Forelimb muscle (tissue), 1 donor: ENCODE measurements around the gene FHIP1A. TPM values are rescaled to one million over a fixed set of nuclear protein-coding genes. Genes with fewer than 3 reads are reported as not detected.
"Not testable (repeated sequence)": the region's sequence is repeated elsewhere in the genome, so short reads cannot be mapped to it uniquely, and the experiment has no call there.

Experiments
- DNase-seq: peaks from one replicate; pipeline ENCODE4 v3.0.0-alpha.2; 2013; ENCODE audit warnings: low read depth
- polyA plus RNA-seq: library from polyadenylated mRNA; unstranded; fragments of 120-200 nt; gene quantifications from one replicate; pipeline ENCODE4 v1.2.1, GENCODE V29; 2013; ENCODE audit not compliant: insufficient read length

The FHIP1A gene
- polyA plus RNA-seq = 9.3 TPM

DNA sequence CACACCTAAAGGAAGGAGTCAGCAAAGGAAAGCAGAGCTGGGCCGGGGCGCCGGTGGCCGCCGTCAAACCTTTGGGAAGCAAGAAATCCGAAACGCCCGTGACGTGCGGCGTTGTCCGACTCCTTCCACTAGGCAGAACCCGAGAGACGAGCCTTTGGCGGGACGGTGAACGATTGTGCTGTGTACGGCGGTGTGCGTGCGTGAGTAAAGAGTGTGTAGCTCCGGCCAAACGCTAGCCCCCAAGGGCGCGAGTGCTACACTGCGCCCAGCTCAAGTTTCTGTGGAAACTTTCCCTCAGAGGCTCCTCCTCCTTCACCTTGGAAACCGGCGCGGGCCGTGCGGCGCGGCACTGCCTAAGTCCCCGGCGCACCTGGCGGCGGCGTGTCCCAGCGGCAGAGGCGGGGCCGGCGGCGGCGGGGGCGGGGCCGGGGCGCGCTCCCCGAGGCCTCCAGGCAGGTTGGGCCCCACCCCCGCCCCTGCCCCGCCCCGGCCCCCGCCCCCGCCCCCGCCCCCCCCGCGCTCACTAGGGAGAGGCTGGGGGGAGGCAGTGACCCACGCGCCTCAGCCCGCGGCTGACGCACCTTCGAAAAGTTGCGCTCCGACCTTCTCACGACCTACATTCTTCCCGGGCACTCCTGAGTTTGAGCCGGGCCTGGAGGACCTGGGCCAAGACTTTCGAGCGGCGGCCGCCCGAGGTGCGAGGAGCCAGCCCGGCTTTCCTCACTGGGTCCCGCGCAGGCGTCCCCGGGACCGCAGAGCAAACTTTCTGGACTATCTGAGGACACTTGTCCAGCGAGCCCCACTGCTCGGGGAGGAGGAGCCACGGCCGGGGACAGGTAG, at the start of gene FHIP1A:
Gene FHIP1A (plus strand): TSS at position 547 of the 840 bp plus-strand sequence. CDS start 157,084 bp downstream, outside the sequence.
- peak; percentile 46 for DNase-seq

GRCh38 chr4:151359576-151359975, 49.4 kb upstream of the FHIP1A start:
- no peak for DNase-seq

- no peak for DNase-seq
These were observed 47.9 kb upstream of the FHIP1A start for GRCh38 chr4:151361126-151361525.

- DNase-seq = no peak
These were observed 47.0 kb upstream of the FHIP1A start for GRCh38 chr4:151361966-151362365.

- peak; percentile 34 for DNase-seq
These were observed 46.4 kb upstream of the FHIP1A start for GRCh38 chr4:151362404-151363164.

DNA sequence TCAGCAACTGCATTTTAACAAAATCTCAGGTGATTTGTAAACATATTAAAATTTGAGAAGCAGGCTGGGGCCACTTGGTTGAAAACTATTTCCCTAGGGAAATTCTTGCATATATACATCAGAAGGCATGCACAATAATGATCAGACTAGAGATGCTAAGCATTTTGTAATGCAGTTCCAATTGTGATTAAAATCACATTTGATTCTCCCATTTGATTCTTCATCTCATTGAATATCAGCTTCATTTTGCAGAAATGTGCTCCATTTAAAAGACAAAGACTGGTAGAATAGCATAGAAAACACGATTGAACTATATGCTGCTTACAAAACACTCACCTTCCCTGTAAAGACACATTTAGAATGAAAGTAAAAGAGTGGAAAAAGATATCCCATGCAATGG, 32.4 kb upstream of the FHIP1A start:
- no peak for DNase-seq

DNA sequence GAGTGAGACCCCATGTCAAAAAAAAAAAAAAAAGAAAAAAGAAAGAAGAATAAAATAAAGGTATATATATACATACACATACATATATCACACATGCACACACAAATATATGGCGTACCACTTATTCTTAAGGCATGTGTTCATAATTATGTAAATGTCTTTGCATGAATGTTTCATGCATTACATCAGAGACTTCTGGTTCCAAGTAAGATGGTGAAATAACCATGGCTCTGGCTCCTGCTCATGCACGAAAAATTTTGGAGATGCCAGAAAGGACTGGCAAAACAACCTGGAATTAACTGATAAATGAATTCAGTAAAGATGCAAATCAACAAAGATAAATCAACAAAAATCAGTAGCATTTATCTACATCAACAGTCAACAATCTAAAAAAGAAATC, 19.7 kb upstream of the FHIP1A start:
- DNase-seq = no peak

DNA sequence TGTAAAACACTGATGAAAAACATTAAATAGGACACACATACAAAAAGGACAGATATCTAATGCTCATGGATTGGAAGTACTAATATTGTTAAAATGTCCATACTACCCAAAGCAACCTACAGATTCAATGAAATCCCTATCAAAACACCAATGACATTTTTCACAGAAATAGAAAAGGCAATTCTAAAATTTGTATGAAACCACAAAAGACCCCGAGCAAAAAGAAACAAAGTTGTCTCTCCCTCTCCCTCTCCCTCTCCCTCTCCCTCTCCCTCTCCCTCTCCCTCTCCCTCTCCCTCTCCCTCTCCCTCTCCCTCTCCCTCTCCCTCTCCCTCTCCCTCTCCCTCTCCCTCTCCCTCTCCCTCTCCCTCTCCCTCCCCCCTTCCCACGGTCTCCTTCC, 19.2 kb upstream of the FHIP1A start:
- not testable (repeated sequence) for DNase-seq

- no peak for DNase-seq
These were observed 13.1 kb upstream of the FHIP1A start for GRCh38 chr4:151395873-151396272.

DNA sequence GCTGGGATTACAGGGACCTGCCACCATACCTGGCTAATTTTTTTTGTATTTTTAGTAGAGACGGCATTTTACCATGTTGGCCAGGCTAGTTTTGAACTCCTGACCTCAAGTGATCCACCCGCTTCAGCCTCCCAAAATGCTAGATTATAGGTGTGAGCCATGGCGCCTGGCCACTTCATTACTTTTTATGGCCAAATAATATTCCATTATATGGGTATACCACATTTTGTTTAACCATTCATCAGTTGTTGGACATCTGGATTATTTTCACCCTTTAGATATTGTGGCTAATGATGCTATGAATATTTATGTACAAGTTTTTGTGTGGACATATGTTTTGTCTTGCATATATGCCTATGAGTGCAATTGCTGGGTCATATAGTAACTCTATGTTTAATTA, 8.6 kb upstream of the FHIP1A start:
- DNase-seq = no peak

- DNase-seq = no peak
These were observed 7.2 kb upstream of the FHIP1A start for GRCh38 chr4:151401739-151402138.

DNA sequence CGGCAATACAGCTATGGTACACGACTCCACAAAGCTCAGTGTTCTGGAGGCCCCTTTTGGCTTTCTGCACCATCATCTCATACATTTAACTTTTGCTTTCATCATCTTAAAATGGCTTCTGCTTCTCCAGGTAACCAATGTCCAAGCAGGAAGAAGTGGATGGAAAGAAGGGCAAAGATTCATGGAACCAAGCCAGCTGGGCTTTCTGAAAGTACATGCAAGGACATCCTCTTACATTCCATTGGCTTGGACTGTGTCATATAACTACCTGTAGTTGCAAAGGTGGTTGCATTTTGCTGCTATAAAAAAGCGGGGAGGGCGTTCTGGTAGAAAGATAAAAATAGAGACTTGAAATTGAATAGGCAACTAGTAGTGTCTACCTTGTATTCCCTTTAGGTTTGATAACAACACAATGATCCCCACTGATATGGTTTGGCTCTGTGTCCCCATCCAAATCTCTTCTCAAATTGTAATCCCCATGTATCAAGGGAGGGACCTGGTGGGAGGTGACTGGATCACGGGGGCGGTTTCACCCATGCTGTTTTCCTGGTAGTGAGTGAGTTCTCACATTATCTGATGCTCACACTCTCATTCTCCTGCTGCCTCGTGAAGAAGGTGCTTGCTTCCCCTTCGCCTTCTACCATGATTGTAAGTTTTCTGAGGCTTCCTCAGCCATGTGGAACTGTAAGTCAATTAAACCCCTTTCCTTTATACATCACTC, 6.7 kb upstream of the FHIP1A start:
- DNase-seq = no peak

GRCh38 chr4:151403656-151404055, 5.3 kb upstream of the FHIP1A start:
- DNase-seq = no peak

DNA sequence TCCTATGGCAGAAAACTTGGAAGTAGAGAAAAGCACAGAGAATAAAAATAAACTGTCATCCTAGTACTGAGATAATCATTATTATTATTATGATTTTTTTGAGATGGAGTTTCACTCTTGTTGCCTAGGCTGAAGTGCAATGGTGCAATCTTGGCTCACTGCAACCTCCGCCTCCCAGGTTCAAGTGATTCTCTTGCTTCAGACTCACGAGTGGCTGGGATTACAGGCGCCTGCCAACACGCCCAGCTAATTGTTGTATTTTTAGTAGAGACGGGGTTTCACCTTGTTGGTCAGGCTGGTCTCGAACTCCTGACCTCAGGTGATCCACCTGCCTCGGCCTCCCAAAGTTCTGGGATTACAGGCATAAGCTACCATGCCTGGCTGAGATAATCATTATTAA, 4.2 kb upstream of the FHIP1A start:
- DNase-seq = not testable (repeated sequence)

DNA sequence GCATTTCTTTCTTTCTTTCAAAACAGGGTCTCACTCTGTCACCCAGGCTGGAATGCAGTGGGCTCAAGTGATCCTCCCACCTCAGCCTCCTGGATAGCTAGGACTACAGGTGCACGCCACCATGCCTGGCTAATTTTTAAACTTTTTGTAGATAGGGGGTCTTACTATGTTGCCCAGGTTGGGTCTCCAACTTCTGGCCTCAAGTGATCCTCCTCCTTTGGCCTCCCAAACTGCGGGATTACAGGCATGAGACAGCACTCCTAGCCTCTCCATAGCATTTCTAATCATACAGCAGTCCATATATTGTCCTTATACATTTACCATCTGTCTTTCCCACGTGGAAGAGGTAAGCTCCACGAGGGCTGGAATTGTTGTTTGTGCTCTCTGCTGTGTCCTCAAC, 2.0 kb upstream of the FHIP1A start:
- no peak for DNase-seq

DNA sequence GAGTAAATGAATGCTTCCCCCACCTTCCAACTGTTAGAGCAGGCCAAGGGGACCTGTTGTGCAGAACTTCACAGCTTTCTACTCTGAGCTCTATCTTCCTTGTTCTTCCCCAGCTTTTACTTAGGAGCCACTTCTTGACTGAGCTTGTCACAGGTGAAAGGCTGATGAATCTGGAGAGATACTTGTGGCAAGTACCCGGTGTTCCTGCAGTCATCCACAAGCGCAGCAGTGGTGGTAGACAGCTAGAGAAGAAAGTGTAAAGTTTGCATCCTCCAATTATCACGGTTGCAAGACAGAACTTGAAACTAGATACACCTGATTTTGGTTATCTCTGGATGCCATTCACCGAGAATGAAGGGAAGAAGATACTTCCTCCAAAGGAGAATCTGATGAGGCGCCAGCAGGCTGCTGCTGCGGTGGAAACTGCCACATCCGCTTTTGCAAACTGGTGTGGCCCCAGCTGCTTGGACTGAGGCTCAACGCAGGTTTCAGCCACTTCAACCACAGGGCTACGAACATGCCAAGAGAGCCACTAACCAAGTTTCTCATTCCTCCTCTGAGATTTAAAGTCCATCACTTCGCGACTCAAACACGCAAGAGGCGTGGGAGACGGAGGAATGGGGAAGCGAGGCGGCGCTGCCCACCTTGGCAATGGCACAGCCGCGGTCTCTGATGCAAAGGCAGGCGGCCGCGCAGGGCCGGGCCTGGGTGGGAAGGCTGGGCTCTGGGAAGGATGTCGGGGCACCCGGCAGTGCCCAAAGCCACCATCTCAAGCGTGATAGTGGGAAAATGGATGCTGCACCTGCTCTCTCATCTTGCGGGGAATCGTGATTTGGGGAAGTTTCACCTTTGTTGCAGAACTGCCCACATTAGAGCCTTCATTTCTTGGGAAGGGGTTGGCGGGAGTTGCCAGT, 1.3 kb upstream of the FHIP1A start:
- no peak for DNase-seq

- no peak for DNase-seq
These were observed 671 bp upstream of the FHIP1A start for GRCh38 chr4:151408380-151408629.

- no peak for DNase-seq
These were observed 716 bp downstream of the FHIP1A start for GRCh38 chr4:151409470-151410313.

- DNase-seq = no peak
These were observed 7.0 kb downstream of the FHIP1A start for GRCh38 chr4:151415978-151416377.

DNA sequence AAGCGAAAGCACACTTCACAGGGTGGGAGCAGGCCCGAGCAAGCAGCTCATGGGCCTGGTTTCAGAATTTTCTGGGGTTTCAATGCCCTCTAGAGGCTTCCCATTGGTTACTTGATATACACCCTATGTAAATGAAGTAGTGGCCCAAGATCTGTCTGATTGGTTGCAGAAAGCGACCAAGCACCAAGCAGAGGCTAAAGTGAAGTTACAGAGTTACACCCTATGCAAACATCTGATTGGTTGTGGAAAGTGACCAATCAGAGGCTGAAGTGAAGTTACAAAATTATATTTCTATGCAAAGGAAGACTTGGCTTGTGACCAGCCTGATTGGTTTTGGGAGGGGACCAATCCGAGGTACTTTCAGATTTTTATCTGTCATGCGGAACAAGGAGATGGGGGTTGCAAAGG, 8.2 kb downstream of the FHIP1A start:
- no peak for DNase-seq
